ENCODE data around the gene GEMIN4. TPM values are rescaled to one million over a fixed set of nuclear protein-coding genes. Genes with fewer than 3 reads are reported as not detected.

The GEMIN4 gene
- total and polyA plus RNA-seq, 2 of the 8 experiments (the other 6 are each of a cell fraction or from before 2014, with no cell fraction given): 32.1 to 51.9 TPM

GRCh38 chr17:759964-760363 is 7.9 kb upstream of the GEMIN4 start:
- no peaks in the 10 kb centered on the region for H3K23me2 ChIP-seq (ENCODE audit: low read depth, low read length)
- no peak overlapping the region for H3K4ac ChIP-seq (replicated peaks; ENCODE audit: insufficient read length, low read depth, low read length)
- no peaks in the 10 kb centered on the region for H3K27me3 ChIP-seq (replicated peaks in 1 of 4; ENCODE audit: control insufficient read depth in 3 of 4, extremely low read depth in 1 of 4, insufficient read depth in 3 of 4, low read length in 3 of 4)
- H2BK5ac ChIP-seq (ENCODE audit: low read depth, low read length): no peak overlapping the region
- POLR2A ChIA-PET (ENCODE audit: partially characterized antibody): interaction anchor here (1.4 kb wide), 2 partner anchors 23 to 38 kb away, joined by 3 read pairs; no protein-coding TSS in a partner anchor
- FAIRE-seq: no peak
- H3K56ac ChIP-seq (replicated peaks; ENCODE audit: insufficient read length, low read depth, low read length): no peak overlapping the region
- no peak overlapping the region for H2BK20ac ChIP-seq (ENCODE audit: low read length)
- no peak overlapping the region for H4K8ac ChIP-seq (ENCODE audit: extremely low read depth, insufficient read depth, low read length)
- H4K5ac ChIP-seq (ENCODE audit: insufficient read length, low read depth, low read length): no peak overlapping the region
- no peak overlapping the region for H3K18ac ChIP-seq (ENCODE audit: extremely low read depth, low read length)
- no peak overlapping the region for H2AFZ ChIP-seq (ENCODE audit: low read length)
- no peak overlapping the region for H2BK15ac ChIP-seq (ENCODE audit: low read length)
- no peak overlapping the region for H2BK120ac ChIP-seq (replicated peaks; ENCODE audit: low read depth, low read length)
- no peak overlapping the region for H3K9ac ChIP-seq (replicated peaks in 1 of 4; ENCODE audit: extremely low read depth in 1 of 4, low read depth in 3 of 4, low read length in 3 of 4)
- H3K79me2 ChIP-seq (ENCODE audit: control insufficient read depth in 1 of 2, insufficient read depth in 2 of 2, low read length in 2 of 2): no peaks in the 10 kb centered on the region
- no peaks in the 10 kb centered on the region; the same call in 1 of the 2 replicates for H3K79me1 ChIP-seq (ENCODE audit: low read depth, low read length)
- no peak overlapping the region for H3K27ac ChIP-seq (ENCODE audit: low read depth, low read length)
- H3K4me2 ChIP-seq (ENCODE audit: insufficient read depth in 1 of 2, low read depth in 2 of 2, low read length in 2 of 2): no peak overlapping the region
- no peaks in the 10 kb centered on the region for H4K20me1 ChIP-seq (replicated peaks in 1 of 2; ENCODE audit: control insufficient read depth in 1 of 2, insufficient read depth in 2 of 2, low read length in 2 of 2)
- no peak overlapping the region for H3K14ac ChIP-seq (ENCODE audit: insufficient read length)
- no peak for DNase-seq (ENCODE audit: low read depth in 1 of 2, low spot score in 2 of 2)
- H3K36me3 ChIP-seq (ENCODE audit: control insufficient read depth in 2 of 4, insufficient read depth in 4 of 4, low read length in 3 of 4): peaks cover 13 to 47% (median 23%) of the 10 kb centered on the region in 4 experiments; a peak in 7 of 8 replicates
- H2AK5ac ChIP-seq (ENCODE audit: low read depth, low read length): no peak overlapping the region
- H3K4me1 ChIP-seq (replicated peaks in 1 of 4; ENCODE audit: control insufficient read depth in 3 of 4, insufficient read depth in 4 of 4, low read length in 3 of 4): peaks cover 0 to 2% (median 0%) of the 10 kb centered on the region in 4 experiments; a peak in 1 of 7 replicates
- no peaks in the 10 kb centered on the region for H3K9me3 ChIP-seq (ENCODE audit: insufficient read depth in 2 of 2, low read depth in 1 of 2, low read length in 1 of 2)
- no peak overlapping the region for H4K91ac ChIP-seq (replicated peaks; ENCODE audit: insufficient read length, low read length)
- no peak overlapping the region for H3K23ac ChIP-seq (ENCODE audit: insufficient read length)
- no peak overlapping the region for H3K4me3 ChIP-seq (ENCODE audit: extremely low read depth in 1 of 4, insufficient read depth in 2 of 4, low read depth in 3 of 4, low read length in 4 of 4)
- CTCF ChIA-PET (ENCODE audit: partially characterized antibody): interaction anchor here (1.0 to 1.5 kb wide), 3 partner anchors 9 to 221 kb away, joined by 3 to 4 read pairs (median 3); partner anchors contain the start of gene GLOD4
- H2BK12ac ChIP-seq (ENCODE audit: low read depth, low read length): no peak overlapping the region
- 92% methylated on average over 5 of the region's 5 CpGs; no CpG with 5 or more reads in 1 of the 2 experiments for WGBS, 2 experiments (ENCODE audit: extremely low coverage in 1 of 2, insufficient coverage in 1 of 2, insufficient read length in 1 of 2, insufficient replicate concordance in 2 of 2, low coverage in 1 of 2, low lambda C conversion rate in 2 of 2, missing lambda C conversion rate in 1 of 2)
- TF ChIP-seq SIN3A (conservative IDR thresholded peaks at IDR 0.05 in 1 of 2, IDR thresholded peaks at IDR 0.05 in 1 of 2; ENCODE audit: low read depth in 1 of 2, low read length in 2 of 2) (no peak), MAFK (IDR thresholded peaks at IDR 0.05; ENCODE audit: low read depth, low read length) (no peak)
